IPS-20b (cell line): ENCODE measurements around the gene CORO7.
A peak's percentile ranks its signal among the peaks of the same experiment; 100 is the strongest.

ENCODE experiments used
- H3K27ac ChIP-seq: one replicate; pipeline ENCODE4 v1.5.1; 2013; ENCODE audit warnings: low read length
- H3K27me3 ChIP-seq: 2 replicates; pipeline ENCODE4 v1.6.1; 2013; ENCODE audit warnings: mild to moderate bottlenecking, low read length, inconsistent platforms; ENCODE audit not compliant: insufficient read depth
- H3K36me3 ChIP-seq: 2 replicates; pipeline ENCODE4 v1.6.1; 2013; ENCODE audit warnings: low read depth, mild to moderate bottlenecking, inconsistent platforms, low read length, moderate library complexity; ENCODE audit not compliant: insufficient read depth
- H3K4me1 ChIP-seq: 2 replicates; pipeline ENCODE4 v1.6.1; 2013; ENCODE audit warnings: mild to moderate bottlenecking, control low read depth, inconsistent platforms, low read length, moderate library complexity; ENCODE audit not compliant: insufficient read depth
- H3K4me3 ChIP-seq: 2 replicates; pipeline ENCODE4 v1.5.1; 2013; ENCODE audit warnings: mild to moderate bottlenecking, low read length, inconsistent platforms
- H3K9ac ChIP-seq: 2 replicates; pipeline ENCODE4 v1.6.1; 2013; ENCODE audit warnings: low read depth, mild to moderate bottlenecking, inconsistent platforms, low read length, moderate library complexity
- H3K9me3 ChIP-seq: 2 replicates; pipeline ENCODE4 v1.6.1; 2013; ENCODE audit warnings: mild to moderate bottlenecking, low read depth, low read length, inconsistent platforms; ENCODE audit not compliant: insufficient read depth

CORO7 gene

GRCh38 chr16:4443271-4443670 is 26.9 kb upstream of the CORO7 start:
- Histone ChIP-seq H3K4me1 (no peaks in the 10 kb centered on the region), H3K27ac (no peak overlapping the region), H3K9me3 (no peaks in the 10 kb centered on the region), H3K36me3 (peaks cover 88% of the 10 kb centered on the region), H3K4me3 (no peak overlapping the region), H3K9ac (no peak overlapping the region), H3K27me3 (no peaks in the 10 kb centered on the region)

GRCh38 chr16:4442371-4442770 is 26.0 kb upstream of the CORO7 start:
- H3K4me3 ChIP-seq: no peak overlapping the region
- H3K27ac ChIP-seq: no peak overlapping the region
- H3K4me1 ChIP-seq: no peaks in the 10 kb centered on the region
- H3K9ac ChIP-seq: no peak overlapping the region
- no peaks in the 10 kb centered on the region for H3K27me3 ChIP-seq
- no peaks in the 10 kb centered on the region for H3K9me3 ChIP-seq
- peaks cover 92% of the 10 kb centered on the region for H3K36me3 ChIP-seq

GRCh38 chr16:4437366-4437765 is 21.0 kb upstream of the CORO7 start:
- no peak overlapping the region for H3K9ac ChIP-seq
- H3K4me3 ChIP-seq: no peak overlapping the region
- H3K4me1 ChIP-seq: no peaks in the 10 kb centered on the region
- no peak overlapping the region for H3K27ac ChIP-seq
- H3K27me3 ChIP-seq: no peaks in the 10 kb centered on the region
- H3K36me3 ChIP-seq: peaks cover 88% of the 10 kb centered on the region
- no peaks in the 10 kb centered on the region for H3K9me3 ChIP-seq

- Histone ChIP-seq H3K36me3 (peaks cover 75% of the 10 kb centered on the region), H3K9ac (no peak overlapping the region), H3K27me3 (no peaks in the 10 kb centered on the region), H3K4me3 (no peak overlapping the region), H3K4me1 (no peaks in the 10 kb centered on the region), H3K9me3 (no peaks in the 10 kb centered on the region), H3K27ac (no peak overlapping the region)
These were observed 19.1 kb upstream of the CORO7 start for GRCh38 chr16:4435337-4436067.

GRCh38 chr16:4433914-4434787 is 17.8 kb upstream of the CORO7 start:
- Histone ChIP-seq H3K4me1 (no peaks in the 10 kb centered on the region), H3K9ac (no peak overlapping the region), H3K36me3 (peaks cover 62% of the 10 kb centered on the region), H3K9me3 (no peaks in the 10 kb centered on the region), H3K27me3 (no peaks in the 10 kb centered on the region), H3K27ac (no peak overlapping the region), H3K4me3 (no peak overlapping the region)

- Histone ChIP-seq H3K27me3 (no peaks in the 10 kb centered on the region), H3K9me3 (no peaks in the 10 kb centered on the region), H3K4me1 (no peaks in the 10 kb centered on the region), H3K4me3 (no peak overlapping the region), H3K9ac (no peak overlapping the region), H3K36me3 (peaks cover 56% of the 10 kb centered on the region), H3K27ac (no peak overlapping the region)
These were observed 16.8 kb upstream of the CORO7 start for GRCh38 chr16:4433228-4433627.

GRCh38 chr16:4431023-4431422 is 14.6 kb upstream of the CORO7 start:
- no peak overlapping the region for H3K9ac ChIP-seq
- H3K4me1 ChIP-seq: no peaks in the 10 kb centered on the region
- no peaks in the 10 kb centered on the region for H3K9me3 ChIP-seq
- peaks cover 41% of the 10 kb centered on the region for H3K36me3 ChIP-seq
- H3K4me3 ChIP-seq: no peak overlapping the region
- no peak overlapping the region for H3K27ac ChIP-seq
- no peaks in the 10 kb centered on the region for H3K27me3 ChIP-seq

GRCh38 chr16:4428500-4428899 is 12.1 kb upstream of the CORO7 start:
- Histone ChIP-seq H3K36me3 (peaks cover 15% of the 10 kb centered on the region; the same call in 1 of the 2 replicates), H3K4me1 (peaks cover 3% of the 10 kb centered on the region; the same call in 1 of the 2 replicates), H3K27me3 (no peaks in the 10 kb centered on the region), H3K9me3 (no peaks in the 10 kb centered on the region), H3K4me3 (no peak overlapping the region), H3K27ac (no peak overlapping the region), H3K9ac (no peak overlapping the region)

- Histone ChIP-seq H3K4me1 (peaks cover 3% of the 10 kb centered on the region; the same call in 1 of the 2 replicates), H3K27me3 (no peaks in the 10 kb centered on the region), H3K9ac (peak overlapping the region; percentile 94), H3K9me3 (no peaks in the 10 kb centered on the region), H3K27ac (no peak overlapping the region), H3K36me3 (peaks cover 14% of the 10 kb centered on the region; the same call in 1 of the 2 replicates), H3K4me3 (peak overlapping the region; percentile 94)
These were observed 10.5 kb upstream of the CORO7 start for GRCh38 chr16:4426722-4427372.

- H3K4me1 ChIP-seq: peaks cover 3% of the 10 kb centered on the region; the same call in 1 of the 2 replicates
- no peaks in the 10 kb centered on the region for H3K27me3 ChIP-seq
- H3K36me3 ChIP-seq: peaks cover 10% of the 10 kb centered on the region; the same call in 1 of the 2 replicates
- H3K27ac ChIP-seq: no peak overlapping the region
- peak overlapping the region; percentile 94 for H3K9ac ChIP-seq
- peak overlapping the region; percentile 94 for H3K4me3 ChIP-seq
- H3K9me3 ChIP-seq: no peaks in the 10 kb centered on the region
These were observed 9.8 kb upstream of the CORO7 start for GRCh38 chr16:4426021-4426684.

- Histone ChIP-seq H3K9me3 (no peaks in the 10 kb centered on the region), H3K27ac (peak within 1 kb of the TSS; percentile 94), H3K4me3 (peak within 1 kb of the TSS; percentile 94), H3K27me3 (no peaks in the 10 kb centered on the region), H3K9ac (peak within 1 kb of the TSS; percentile 94), H3K4me1 (peaks cover 3% of the 10 kb centered on the region; the same call in 1 of the 2 replicates), H3K36me3 (peaks cover 10% of the 10 kb centered on the region; the same call in 1 of the 2 replicates)
These were observed 9.1 kb upstream of the CORO7 start, which contains the start of gene DNAJA3 for GRCh38 chr16:4425378-4426020. DNAJA3 (plus strand) TSS chr16:4425868; CDS start chr16:4425882, 14 bp downstream.
